ENCODE results near the gene NCAPG2. TPM values are rescaled to one million over a fixed set of nuclear protein-coding genes. Genes with fewer than 3 reads are reported as not detected.
A peak's percentile ranks its signal among the peaks of the same experiment; 100 is the strongest.

Gene NCAPG2
- total RNA-seq, 4 donors from 2014 or later = 6.7 to 8.3 (median 7.7) TPM

GRCh38 chr7:158750702-158751101, 46.1 kb upstream of the NCAPG2 start:
- Histone ChIP-seq H3K27ac (no peak overlapping the region), H3K36me3 (peaks cover 7 to 14% of the 10 kb centered on the region in 2 donors), H3K27me3 (no peaks in the 10 kb centered on the region), H3K4me3 (replicated peaks in 1 of 3) (no peak overlapping the region), H3K9me3 (no peaks in the 10 kb centered on the region), H3K4me1 (peaks cover 4% of the 10 kb centered on the region in 2 donors)
- intact Hi-C loops (cut with DNase I) = no loop called here
- 29 to 34% methylated on average over 3 of the region's 3 CpGs for WGBS, 2 donors
- DNase-seq = peak; percentile 19 to 24
- no peak for TF ChIP-seq POLR2A (IDR thresholded peaks at IDR 0.05)
- TF ChIP-seq, protein P1, sequence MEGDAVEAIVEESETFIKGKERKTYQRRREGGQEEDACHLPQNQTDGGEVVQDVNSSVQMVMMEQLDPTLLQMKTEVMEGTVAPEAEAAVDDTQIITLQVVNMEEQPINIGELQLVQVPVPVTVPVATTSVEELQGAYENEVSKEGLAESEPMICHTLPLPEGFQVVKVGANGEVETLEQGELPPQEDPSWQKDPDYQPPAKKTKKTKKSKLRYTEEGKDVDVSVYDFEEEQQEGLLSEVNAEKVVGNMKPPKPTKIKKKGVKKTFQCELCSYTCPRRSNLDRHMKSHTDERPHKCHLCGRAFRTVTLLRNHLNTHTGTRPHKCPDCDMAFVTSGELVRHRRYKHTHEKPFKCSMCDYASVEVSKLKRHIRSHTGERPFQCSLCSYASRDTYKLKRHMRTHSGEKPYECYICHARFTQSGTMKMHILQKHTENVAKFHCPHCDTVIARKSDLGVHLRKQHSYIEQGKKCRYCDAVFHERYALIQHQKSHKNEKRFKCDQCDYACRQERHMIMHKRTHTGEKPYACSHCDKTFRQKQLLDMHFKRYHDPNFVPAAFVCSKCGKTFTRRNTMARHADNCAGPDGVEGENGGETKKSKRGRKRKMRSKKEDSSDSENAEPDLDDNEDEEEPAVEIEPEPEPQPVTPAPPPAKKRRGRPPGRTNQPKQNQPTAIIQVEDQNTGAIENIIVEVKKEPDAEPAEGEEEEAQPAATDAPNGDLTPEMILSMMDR (IDR thresholded peaks at IDR 0.05) = no peak

DNA sequence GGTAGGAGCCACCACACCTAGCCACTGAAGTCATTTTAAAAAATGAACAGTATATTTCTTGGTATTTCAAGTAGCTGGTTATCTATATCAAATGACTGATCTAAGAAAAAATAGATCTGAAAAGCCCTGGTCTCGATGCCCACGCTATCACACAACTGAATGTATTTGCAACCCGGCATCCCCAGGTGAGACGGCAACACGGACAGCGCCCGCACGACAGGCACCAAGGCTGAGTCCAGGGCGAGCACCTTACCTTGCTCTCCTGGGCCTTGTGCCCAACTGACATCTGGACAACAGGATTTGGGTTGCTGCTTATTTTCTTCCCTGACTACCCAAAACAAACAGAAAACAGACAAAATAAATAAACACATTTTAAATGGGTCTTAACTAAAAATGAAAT, 44.8 kb upstream of the NCAPG2 start:
- Histone ChIP-seq H3K27ac (no peak overlapping the region), H3K4me1 (peaks cover 4% of the 10 kb centered on the region in 2 donors), H3K27me3 (no peaks in the 10 kb centered on the region), H3K36me3 (peaks cover 8 to 18% of the 10 kb centered on the region in 2 donors), H3K4me3 (replicated peaks in 1 of 3) (no peak overlapping the region), H3K9me3 (no peaks in the 10 kb centered on the region)
- no peak for DNase-seq
- no peak for TF ChIP-seq POLR2A (IDR thresholded peaks at IDR 0.05)
- WGBS, 2 donors = 95 to 98% methylated on average over 9 of the region's 9 CpGs
- intact Hi-C loops (cut with DNase I) = no loop called here

DNA sequence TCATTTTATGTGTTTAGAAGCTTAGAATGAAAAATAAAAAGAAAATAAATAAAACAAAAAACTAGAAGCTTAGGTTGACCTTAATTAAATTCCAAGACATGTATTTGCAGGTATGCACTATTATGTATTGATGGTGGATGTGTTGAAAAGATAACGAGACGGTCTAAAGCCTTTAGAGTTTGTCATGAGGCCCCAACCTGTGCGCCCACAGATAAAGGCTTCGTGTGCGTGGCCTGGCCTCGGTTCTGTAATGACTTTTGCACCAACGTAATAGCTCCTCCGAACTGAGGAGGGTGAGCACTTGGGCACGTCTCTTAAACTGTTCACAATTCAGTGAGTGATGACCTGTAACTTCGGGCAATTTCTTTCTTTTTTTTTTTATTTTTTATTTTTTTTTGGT, 43.7 kb upstream of the NCAPG2 start:
- no peak overlapping the region for H3K4me3 ChIP-seq (replicated peaks in 1 of 3)
- no peaks in the 10 kb centered on the region for H3K9me3 ChIP-seq
- no peak for DNase-seq
- TF ChIP-seq POLR2A (IDR thresholded peaks at IDR 0.05) = no peak
- TF ChIP-seq, protein P1 (IDR thresholded peaks at IDR 0.05) = no peak
- intact Hi-C loops (cut with DNase I) = no loop called here
- H3K36me3 ChIP-seq = peaks cover 8 to 18% of the 10 kb centered on the region in 2 donors
- H3K4me1 ChIP-seq = peaks cover 4% of the 10 kb centered on the region in 2 donors
- H3K27me3 ChIP-seq = no peaks in the 10 kb centered on the region
- no peak overlapping the region for H3K27ac ChIP-seq
- WGBS, 2 donors = 86 to 94% methylated on average over 10 of the region's 10 CpGs

DNA sequence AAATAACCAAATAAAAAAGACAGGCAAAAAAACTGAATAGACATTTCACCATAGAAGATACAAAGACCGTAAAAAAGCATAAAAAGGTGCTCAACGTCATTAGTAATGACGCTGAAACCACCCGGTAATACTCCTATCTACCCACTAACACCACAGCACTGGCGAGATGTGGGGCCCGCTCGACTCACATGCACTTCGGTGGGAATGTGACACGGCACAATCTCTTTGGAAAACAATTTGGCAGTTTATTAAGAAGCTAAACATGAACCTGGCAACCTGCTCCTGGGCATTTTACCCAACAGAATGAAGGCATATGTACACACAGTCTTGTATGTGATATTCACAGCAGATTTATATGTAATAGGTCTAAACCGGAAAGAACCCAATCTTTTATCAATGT, 42.8 kb upstream of the NCAPG2 start:
- Histone ChIP-seq H3K27me3 (no peaks in the 10 kb centered on the region), H3K4me3 (replicated peaks in 1 of 3) (no peak overlapping the region), H3K9me3 (no peaks in the 10 kb centered on the region), H3K4me1 (peaks cover 4% of the 10 kb centered on the region in 2 donors), H3K36me3 (peaks cover 18 to 20% of the 10 kb centered on the region in 2 donors), H3K27ac (no peak overlapping the region)
- intact Hi-C loops (cut with DNase I) = no loop called here
- no peak for TF ChIP-seq POLR2A (IDR thresholded peaks at IDR 0.05)
- TF ChIP-seq, protein P1 (IDR thresholded peaks at IDR 0.05) = no peak
- WGBS, 2 donors = 96 to 98% methylated on average over 10 of the region's 10 CpGs
- no peak for DNase-seq

DNA sequence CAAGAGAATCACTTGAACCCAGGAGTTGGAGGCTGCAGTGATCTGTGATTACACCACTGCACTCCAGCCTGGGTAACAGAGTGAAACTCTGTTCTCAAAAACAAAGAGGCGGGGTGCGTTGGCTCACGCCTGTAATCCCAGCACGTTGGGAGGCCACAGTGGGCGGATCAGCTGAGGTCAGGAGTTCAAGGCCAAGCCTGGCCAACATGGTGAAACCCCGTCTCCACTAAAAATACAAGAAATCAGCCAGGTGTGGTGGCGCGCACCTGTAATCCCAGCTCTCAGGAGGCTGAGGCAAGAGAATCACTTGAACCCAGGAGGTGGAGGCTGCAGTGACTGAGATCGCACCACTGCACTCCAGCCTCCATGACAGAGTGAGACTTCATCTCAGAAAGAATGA, 42.4 kb upstream of the NCAPG2 start:
- Histone ChIP-seq H3K4me3 (replicated peaks in 1 of 3) (no peak overlapping the region), H3K4me1 (peaks cover 4% of the 10 kb centered on the region in 2 donors), H3K36me3 (peaks cover 22 to 25% of the 10 kb centered on the region in 2 donors), H3K9me3 (no peaks in the 10 kb centered on the region), H3K27me3 (no peaks in the 10 kb centered on the region), H3K27ac (no peak overlapping the region)
- WGBS, 2 donors = 92 to 98% methylated on average over 9 of the region's 9 CpGs
- intact Hi-C loops (cut with DNase I) = no loop called here
- no peak for DNase-seq
- no peak for TF ChIP-seq POLR2A (IDR thresholded peaks at IDR 0.05)
- TF ChIP-seq, protein P1 (IDR thresholded peaks at IDR 0.05) = no peak
